GM12878 (cell line): ENCODE data around the gene SMG6. TPM values are rescaled to one million over a fixed set of nuclear protein-coding genes. Genes with fewer than 3 reads are reported as not detected.

Experiments
- ATAC-seq: fragments of 200-7000 bp; cut with Tn5 transposase; 3 replicates; pipeline ENCODE4 v1.9.1; 2020; ENCODE audit warnings: mild to moderate bottlenecking, moderate library complexity
- BruUV-seq: library from RNA; stranded (reverse); fragments of 400-500 nt; replicated peaks from 2 replicates; lab custom pipeline; 2021; lab: Mats Ljungman, UMichigan
- CTCF ChIA-PET: fragments of 300-600 bp; sonication (Branson Sonifier 250); formaldehyde crosslinking; extraction: SDS; loops from one replicate; lab custom pipeline; 2021; ENCODE audit warnings: inconsistent platforms; lab: Yijun Ruan, JAX
- POLR2A ChIA-PET: fragments of 350-600 bp; formaldehyde crosslinking; extraction: SDS; loops from one replicate; lab custom pipeline; 2021; ENCODE audit warnings: inconsistent platforms; lab: Charles Lee
- RAD21 ChIA-PET: fragments of 300-600 bp; sonication (Branson Sonifier 250); formaldehyde crosslinking; loops from one replicate; lab custom pipeline; 2023; ENCODE audit warnings: antibody characterized with exemption; ENCODE audit not compliant: unreplicated experiment; lab: Charles Lee
- SMC1A ChIA-PET: fragments of 300-600 bp; sonication (Branson Sonifier 250); formaldehyde crosslinking; loops from one replicate; lab custom pipeline; 2023; ENCODE audit not compliant: unreplicated experiment, uncharacterized antibody; lab: Charles Lee
- DNase-seq: peaks from one replicate; pipeline ENCODE4 v3.0.0-alpha.2; 2011; ENCODE audit warnings: low read depth, low spot score
- FAIRE-seq: peaks from 3 replicates; lab custom pipeline; 2011; peaks lifted over from hg19 to GRCh38; lab: Jason Lieb, UNC
- H2AFZ ChIP-seq: 2 replicates; pipeline ENCODE4 v1.6.0; 2011; ENCODE audit warnings: low read depth, low read length, control low read depth; ENCODE audit not compliant: control insufficient read depth
- H3K27ac ChIP-seq: 2 replicates; pipeline ENCODE4 v1.5.1; 2011; ENCODE audit warnings: control low read depth; ENCODE audit not compliant: control insufficient read depth, insufficient read depth
- H3K27me3 ChIP-seq, 2 experiments: replicated peaks in 1 of 2; 2 replicates each; pipeline versions ENCODE4 v1.6.0 to v1.6.1; 2011; ENCODE audit warnings: low read length in 1 of 2; ENCODE audit not compliant: control insufficient read depth in 2 of 2, insufficient read depth in 2 of 2
- H3K36me3 ChIP-seq, 2 experiments: 2 replicates each; pipeline ENCODE4 v1.5.1; 2011; ENCODE audit warnings: low read length in 1 of 2; ENCODE audit not compliant: control insufficient read depth in 2 of 2, insufficient read depth in 2 of 2
- H3K4me1 ChIP-seq: 2 replicates; pipeline ENCODE4 v1.6.1; 2011; ENCODE audit warnings: mild to moderate bottlenecking, low read length, moderate library complexity, mixed read lengths; ENCODE audit not compliant: control insufficient read depth, insufficient read depth
- H3K4me2 ChIP-seq: 2 replicates; pipeline ENCODE4 v1.6.0; 2011; ENCODE audit warnings: control low read depth; ENCODE audit not compliant: control insufficient read depth, insufficient read depth
- H3K4me3 ChIP-seq: fragments of 200-600 bp; sonication (generic); 2 replicates; pipeline ENCODE4 v1.5.1; 2016
- H3K79me2 ChIP-seq: 2 replicates; pipeline ENCODE4 v1.6.0; 2011; ENCODE audit warnings: low read length; ENCODE audit not compliant: control insufficient read depth, insufficient read depth
- H3K9ac ChIP-seq: 2 replicates; pipeline ENCODE4 v1.8.0; 2011; ENCODE audit warnings: low read length, control low read depth, mixed read lengths; ENCODE audit not compliant: control insufficient read depth, insufficient read depth
- H3K9me3 ChIP-seq: replicated peaks from 3 replicates; pipeline ENCODE4 v1.5.1; 2011; ENCODE audit warnings: mild to moderate bottlenecking, low read length; ENCODE audit not compliant: control insufficient read depth, insufficient read depth
- H4K20me1 ChIP-seq: 2 replicates; pipeline ENCODE4 v1.6.0; 2011; ENCODE audit not compliant: control insufficient read depth, insufficient read depth
- ATF7 ChIP-seq: fragments of 450-650 bp; IDR thresholded peaks from 2 replicates; pipeline ENCODE4 v1.6.1; 2016; ENCODE audit warnings: low read depth, mild to moderate bottlenecking
- BHLHE40 ChIP-seq, 2 experiments: fragments of 450-650 bp in 1 of 2; IDR thresholded peaks; 2 replicates each; pipeline ENCODE4 v1.6.1; 2011 to 2017; ENCODE audit warnings: low read depth in 2 of 2, borderline replicate concordance in 1 of 2, improper control_type of control experiment in 1 of 2, low read length in 1 of 2, mild to moderate bottlenecking in 1 of 2
- CBX5 ChIP-seq: sonication (generic); IDR thresholded peaks from 2 replicates; pipeline ENCODE4 v1.6.1; 2016; ENCODE audit warnings: low read depth, moderate library complexity, mild to moderate bottlenecking, inconsistent platforms
- CHD2 ChIP-seq: IDR thresholded peaks from 2 replicates; pipeline ENCODE4 v1.6.1; 2011; ENCODE audit warnings: low read depth, low read length, improper control_type of control experiment, borderline replicate concordance
- HDAC6 ChIP-seq: fragments of 200-600 bp; sonication (generic); IDR thresholded peaks from one replicate; pipeline ENCODE4 v1.8.0; 2017; ENCODE audit warnings: antibody characterized with exemption; ENCODE audit not compliant: unreplicated experiment
- MLLT1 ChIP-seq: fragments of 450-650 bp; IDR thresholded peaks from 2 replicates; pipeline ENCODE4 v1.6.1; 2016; ENCODE audit warnings: mild to moderate bottlenecking
- MYB ChIP-seq: fragments of 150-350 bp; IDR thresholded peaks from 2 replicates; pipeline ENCODE4 v1.6.1; 2014; ENCODE audit warnings: mild to moderate bottlenecking, low read depth, low read length, borderline replicate concordance
- NRF1 ChIP-seq: conservative IDR thresholded peaks from 2 replicates; pipeline ENCODE4 v1.6.1; 2011; ENCODE audit warnings: mild to moderate bottlenecking, low read depth, low read length, improper control_type of control experiment
- STAT3 ChIP-seq: IDR thresholded peaks from 2 replicates; pipeline ENCODE4 v1.6.1; 2011; ENCODE audit warnings: low read depth, low read length, improper control_type of control experiment
- SUPT20H ChIP-seq: IDR thresholded peaks from 2 replicates; pipeline ENCODE4 v1.6.1; 2011; ENCODE audit warnings: low read depth, mild to moderate bottlenecking, low read length, moderate library complexity, borderline replicate concordance; ENCODE audit not compliant: control insufficient read depth
- TAF1 ChIP-seq: IDR thresholded peaks from 2 replicates; pipeline ENCODE4 v1.6.1; 2011; ENCODE audit warnings: mild to moderate bottlenecking, low read depth, low read length, borderline replicate concordance
- ZBTB40 ChIP-seq: fragments of 450-650 bp; IDR thresholded peaks from 2 replicates; pipeline ENCODE4 v1.6.1; 2016; ENCODE audit warnings: mild to moderate bottlenecking, moderate library complexity, borderline replicate concordance
- ZNF687 ChIP-seq: fragments of 450-650 bp; IDR thresholded peaks from 2 replicates; pipeline ENCODE4 v1.6.1; 2017; ENCODE audit warnings: mild to moderate bottlenecking, moderate library complexity
- WGBS: methylation state at CpG from one replicate; pipeline ENCODE4 v1.1.6; 2016; ENCODE audit warnings: low lambda C conversion rate; ENCODE audit not compliant: insufficient replicate concordance, insufficient coverage; ENCODE audit errors: missing lambda C conversion rate; 5-methylcytosine and 5-hydroxymethylcytosine counted together
- in situ Hi-C: fragments of 300-500 bp; cut with MboI; formaldehyde crosslinking; loops from 9 replicates; pipeline ENCODE4 v1.14.3; 2018; ENCODE audit warnings: mixed read lengths
- intact Hi-C: fragments of 100-400 bp; cut with micrococcal nuclease; formaldehyde crosslinking; loops from one replicate; pipeline ENCODE4 v1.14.2; 2022; ENCODE audit not compliant: unreplicated experiment
- polyA plus RNA-seq, 11 experiments: library from polyadenylated mRNA; depleted of rRNA in 4 of 11; unstranded in 6 of 11; stranded (reverse) in 5 of 11; fragments of >200 nt; fragmentation: Nextera tagmentation in 4 of 11; fragmentation: Illumina TruSeq in 1 of 11; extraction: Ambion mirVana in 4 of 11; extraction: Trizol in 1 of 11; gene quantifications; 1 replicate in 1 of 11; 2 replicates in 10 of 11; pipeline versions ENCODE4 v1.2.1 to v1.2.3, GENCODE V29; 2011 to 2016; ENCODE audit warnings: inconsistent platforms in 2 of 11, missing spikeins in 2 of 11, low read depth in 1 of 11
- total RNA-seq, 4 experiments: library from RNA; depleted of rRNA in 3 of 4; stranded (reverse); fragments of >200 nt in 3 of 4; fragmentation: Illumina TruSeq in 1 of 4; extraction: Trizol in 1 of 4; gene quantifications; 2 replicates each; pipeline versions ENCODE4 v1.2.1 to v1.2.3, GENCODE V29; 2013 to 2021

The SMG6 gene
- total and polyA plus RNA-seq, 10 of the 15 experiments (the other 5 are each of a cell fraction or from before 2014, with no cell fraction given): 0.58 to 28.7 (median 15.7) TPM

- intact Hi-C loops: no loop called here
- RAD21 ChIA-PET: interaction anchor here (0.6 to 2.2 kb wide), 9 partner anchors 19 to 106 kb away, joined by 3 to 9 read pairs (median 4); no protein-coding TSS in a partner anchor
- TF ChIP-seq HDAC6 (no peak), STAT3 (no peak), CBX5 (no peak), TAF1 (0 out of 2 replicates have a peak, but pooled peaks have one; percentile 31), SUPT20H (no peak), BHLHE40 (IDR thresholded peaks at IDR 0.05; ENCODE audit: borderline replicate concordance in 1 of 2, low read depth in 2 of 2, low read length in 1 of 2) (peak; percentile 83 to 86), ATF7 (no peak), NRF1 (no peak), MLLT1 (peak; percentile 78), CHD2 (no peak), ZNF687 (0 out of 2 replicates have a peak, but pooled peaks have one; percentile 21), MYB (no peak), ZBTB40 (no peak)
These were observed 107.9 kb downstream of the SMG6 start for GRCh38 chr17:2195729-2196128.

More at GRCh38 chr17:2195729-2196128, 107.9 kb downstream of the SMG6 start:
- Histone ChIP-seq H3K4me1 (peaks cover 35% of the 10 kb centered on the region), H3K27ac (peak overlapping the region; percentile 70), H3K27me3 (no peaks in the 10 kb centered on the region), H3K36me3 (peaks cover 4 to 9% of the 10 kb centered on the region in 2 experiments), H4K20me1 (no peaks in the 10 kb centered on the region), H2AFZ (no peak overlapping the region), H3K9me3 (no peaks in the 10 kb centered on the region; the same call in 2 of the 3 replicates), H3K79me2 (peaks cover 6% of the 10 kb centered on the region), H3K4me3 (no peak overlapping the region), H3K4me2 (no peak overlapping the region), H3K9ac (no peak overlapping the region)
- in situ Hi-C loops: no loop called here
- ATAC-seq (peak; percentile 78), DNase-seq (peak; percentile 73), FAIRE-seq (peak; percentile 94)
- POLR2A ChIA-PET: interaction anchor here (0.8 to 1.8 kb wide), 6 partner anchors 14 to 126 kb away, joined by 3 to 7 read pairs (median 5); no protein-coding TSS in a partner anchor
- CTCF ChIA-PET: interaction anchor here (0.8 to 2.0 kb wide), 11 partner anchors 10 to 140 kb away, joined by 3 to 18 read pairs (median 6); partner anchors contain the start of gene HIC1
- SMC1A ChIA-PET: interaction anchor here (0.8 to 1.9 kb wide), 24 partner anchors 9 to 1363 kb away, joined by 3 to 18 read pairs (median 4); no protein-coding TSS in a partner anchor
- 28% methylated on average over 6 of the region's 6 CpGs for WGBS
- BruUV-seq: no TSS peak
